Hepatocyte (in vitro differentiated cells): ENCODE results near the gene IL1RN.

Source experiments
- EZH2 ChIP-seq: fragments of 200-600 bp; sonication (generic); IDR thresholded peaks from 2 replicates; pipeline ENCODE4 v1.6.1; 2016; ENCODE audit warnings: antibody characterized with exemption, mild to moderate bottlenecking, borderline replicate concordance
- EZH2phosphoT487 ChIP-seq: fragments of 200-600 bp; sonication (generic); IDR thresholded peaks from one replicate; pipeline ENCODE4 v1.6.1; 2018; ENCODE audit warnings: antibody characterized with exemption, mild to moderate bottlenecking, low read depth, moderate library complexity; ENCODE audit not compliant: unreplicated experiment, severe bottlenecking
- TF ChIP-seq, protein P1 (sequence below): fragments of 200-600 bp; sonication (generic); IDR thresholded peaks from 2 replicates; pipeline ENCODE4 v1.5.1; 2016; ENCODE audit warnings: antibody characterized with exemption, mild to moderate bottlenecking; ENCODE audit not compliant: poor library complexity

GRCh38 chr2:113162869-113163268, 35.5 kb downstream of the IL1RN start:
- TF ChIP-seq, protein P1, sequence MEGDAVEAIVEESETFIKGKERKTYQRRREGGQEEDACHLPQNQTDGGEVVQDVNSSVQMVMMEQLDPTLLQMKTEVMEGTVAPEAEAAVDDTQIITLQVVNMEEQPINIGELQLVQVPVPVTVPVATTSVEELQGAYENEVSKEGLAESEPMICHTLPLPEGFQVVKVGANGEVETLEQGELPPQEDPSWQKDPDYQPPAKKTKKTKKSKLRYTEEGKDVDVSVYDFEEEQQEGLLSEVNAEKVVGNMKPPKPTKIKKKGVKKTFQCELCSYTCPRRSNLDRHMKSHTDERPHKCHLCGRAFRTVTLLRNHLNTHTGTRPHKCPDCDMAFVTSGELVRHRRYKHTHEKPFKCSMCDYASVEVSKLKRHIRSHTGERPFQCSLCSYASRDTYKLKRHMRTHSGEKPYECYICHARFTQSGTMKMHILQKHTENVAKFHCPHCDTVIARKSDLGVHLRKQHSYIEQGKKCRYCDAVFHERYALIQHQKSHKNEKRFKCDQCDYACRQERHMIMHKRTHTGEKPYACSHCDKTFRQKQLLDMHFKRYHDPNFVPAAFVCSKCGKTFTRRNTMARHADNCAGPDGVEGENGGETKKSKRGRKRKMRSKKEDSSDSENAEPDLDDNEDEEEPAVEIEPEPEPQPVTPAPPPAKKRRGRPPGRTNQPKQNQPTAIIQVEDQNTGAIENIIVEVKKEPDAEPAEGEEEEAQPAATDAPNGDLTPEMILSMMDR = no peak
- TF ChIP-seq EZH2phosphoT487 = no peak
- TF ChIP-seq EZH2 = no peak
